DND-41 (cell line): Measurements from ENCODE around the gene MRRF.

Experiments
- ATAC-seq: fragments of 200-7000 bp; cut with Tn5 transposase; 3 replicates; pipeline ENCODE4 v1.9.1; 2021; ENCODE audit warnings: low read depth; ENCODE audit not compliant: insufficient read depth
- DNase-seq: peaks from one replicate; pipeline ENCODE4 v3.0.0-alpha.2; 2020
- H2AFZ ChIP-seq: 2 replicates; pipeline ENCODE4 v1.6.0; 2012; ENCODE audit warnings: low read depth, low read length
- H3K27ac ChIP-seq: 2 replicates; pipeline ENCODE4 v1.5.1; 2012; ENCODE audit warnings: low read length, inconsistent platforms
- H3K27me3 ChIP-seq: fragments of 200-600 bp; sonication (generic); 2 replicates; pipeline ENCODE4 v1.6.0; 2012; ENCODE audit warnings: low read length, mild to moderate bottlenecking, inconsistent platforms; ENCODE audit not compliant: insufficient read depth, poor library complexity
- H3K36me3 ChIP-seq: 2 replicates; pipeline ENCODE4 v1.5.1; 2012; ENCODE audit warnings: low read length, inconsistent platforms; ENCODE audit not compliant: insufficient read depth
- H3K4me1 ChIP-seq: 2 replicates; pipeline ENCODE4 v1.5.1; 2012; ENCODE audit warnings: mild to moderate bottlenecking, low read length; ENCODE audit not compliant: insufficient read depth
- H3K4me2 ChIP-seq: 2 replicates; pipeline ENCODE4 v1.6.0; 2012; ENCODE audit warnings: mild to moderate bottlenecking, moderate library complexity, low read length, inconsistent platforms; ENCODE audit not compliant: insufficient read depth
- H3K4me3 ChIP-seq, 2 experiments: fragments of 200-600 bp in 1 of 2; shearing (Covaris generic) in 1 of 2; 2 replicates each; pipeline ENCODE4 v1.5.1; 2012 to 2016; ENCODE audit warnings: inconsistent platforms in 2 of 2, low read length in 2 of 2, mild to moderate bottlenecking in 2 of 2, low read depth in 1 of 2, moderate library complexity in 1 of 2
- H3K79me2 ChIP-seq: 2 replicates; pipeline ENCODE4 v1.6.0; 2012; ENCODE audit warnings: low read length, inconsistent platforms; ENCODE audit not compliant: insufficient read depth
- H3K9ac ChIP-seq: 2 replicates; pipeline ENCODE4 v1.6.0; 2012; ENCODE audit warnings: low read depth, mild to moderate bottlenecking, inconsistent platforms, low read length, moderate library complexity
- H3K9me3 ChIP-seq: 2 replicates; pipeline ENCODE4 v1.5.1; 2012; ENCODE audit warnings: low read length, moderate library complexity, mild to moderate bottlenecking, inconsistent platforms; ENCODE audit not compliant: insufficient read depth, severe bottlenecking
- H4K20me1 ChIP-seq: 2 replicates; pipeline ENCODE4 v1.6.0; 2012; ENCODE audit warnings: low read length; ENCODE audit not compliant: insufficient read depth
- EZH2 ChIP-seq: IDR thresholded peaks from 3 replicates; pipeline ENCODE4 v1.6.1; 2012; ENCODE audit warnings: borderline replicate concordance, low read depth, mild to moderate bottlenecking, moderate library complexity, low read length, inconsistent platforms; ENCODE audit not compliant: severe bottlenecking
- TF ChIP-seq, protein P1 (sequence below): IDR thresholded peaks from 2 replicates; pipeline ENCODE4 v1.5.1; 2012; ENCODE audit warnings: borderline replicate concordance, low read length, moderate library complexity, mild to moderate bottlenecking; ENCODE audit not compliant: poor library complexity, severe bottlenecking; ENCODE audit errors: extremely low read depth

The MRRF gene

DNA sequence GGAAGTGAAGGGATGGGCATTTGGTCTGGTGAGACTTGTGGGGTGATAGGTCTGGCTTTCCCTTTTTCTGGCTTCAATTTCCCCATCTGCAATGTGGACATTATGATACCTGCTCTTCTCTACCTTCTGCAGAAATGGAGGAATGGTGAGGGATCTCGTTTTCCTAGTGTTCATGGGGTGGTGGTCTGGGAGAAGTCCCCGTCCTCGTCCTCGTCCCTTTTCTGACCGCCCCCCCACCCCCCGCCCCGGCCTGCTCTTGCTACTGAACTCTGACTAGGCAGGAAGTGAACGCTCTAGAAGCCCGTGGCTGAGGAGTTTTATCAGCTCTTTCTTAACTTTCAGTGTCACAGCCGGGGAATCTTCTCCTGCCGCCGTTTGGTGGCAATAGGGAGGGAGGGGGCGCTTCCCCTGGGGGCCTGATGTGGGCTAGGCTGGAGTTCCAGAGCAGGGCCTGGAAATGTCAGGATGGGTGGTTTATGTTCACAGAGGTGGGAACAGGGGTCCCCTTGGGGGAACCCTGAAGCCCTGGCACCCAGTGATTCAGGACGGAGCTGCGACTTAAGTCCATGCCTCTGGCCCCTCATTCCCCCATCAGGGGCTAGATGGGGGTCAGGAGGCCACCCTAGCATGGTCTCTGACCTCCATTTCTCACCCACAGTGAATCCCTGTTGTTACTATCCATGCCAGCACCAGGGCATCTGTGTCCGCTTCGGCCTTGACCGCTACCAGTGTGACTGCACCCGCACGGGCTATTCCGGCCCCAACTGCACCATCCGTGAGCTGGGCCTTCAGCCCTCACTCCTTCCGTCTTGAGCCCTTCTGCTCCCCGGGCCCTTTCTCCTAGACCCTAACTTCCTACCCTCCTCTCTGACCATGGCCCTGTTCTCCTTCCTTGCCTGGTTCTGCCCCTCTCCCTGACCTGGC is 112.8 kb downstream of the MRRF start:
- Histone ChIP-seq H3K27me3 (no peaks in the 10 kb centered on the region), H3K9ac (no peak overlapping the region), H3K36me3 (no peaks in the 10 kb centered on the region), H3K4me1 (no peaks in the 10 kb centered on the region), H3K9me3 (peaks cover 4% of the 10 kb centered on the region), H3K79me2 (no peaks in the 10 kb centered on the region), H3K4me3 (no peak overlapping the region), H3K4me2 (no peak overlapping the region), H2AFZ (no peak overlapping the region), H4K20me1 (no peaks in the 10 kb centered on the region), H3K27ac (no peak overlapping the region)
- no peak for DNase-seq
- no peak for ATAC-seq
- TF ChIP-seq EZH2: no peak
- TF ChIP-seq, protein P1, sequence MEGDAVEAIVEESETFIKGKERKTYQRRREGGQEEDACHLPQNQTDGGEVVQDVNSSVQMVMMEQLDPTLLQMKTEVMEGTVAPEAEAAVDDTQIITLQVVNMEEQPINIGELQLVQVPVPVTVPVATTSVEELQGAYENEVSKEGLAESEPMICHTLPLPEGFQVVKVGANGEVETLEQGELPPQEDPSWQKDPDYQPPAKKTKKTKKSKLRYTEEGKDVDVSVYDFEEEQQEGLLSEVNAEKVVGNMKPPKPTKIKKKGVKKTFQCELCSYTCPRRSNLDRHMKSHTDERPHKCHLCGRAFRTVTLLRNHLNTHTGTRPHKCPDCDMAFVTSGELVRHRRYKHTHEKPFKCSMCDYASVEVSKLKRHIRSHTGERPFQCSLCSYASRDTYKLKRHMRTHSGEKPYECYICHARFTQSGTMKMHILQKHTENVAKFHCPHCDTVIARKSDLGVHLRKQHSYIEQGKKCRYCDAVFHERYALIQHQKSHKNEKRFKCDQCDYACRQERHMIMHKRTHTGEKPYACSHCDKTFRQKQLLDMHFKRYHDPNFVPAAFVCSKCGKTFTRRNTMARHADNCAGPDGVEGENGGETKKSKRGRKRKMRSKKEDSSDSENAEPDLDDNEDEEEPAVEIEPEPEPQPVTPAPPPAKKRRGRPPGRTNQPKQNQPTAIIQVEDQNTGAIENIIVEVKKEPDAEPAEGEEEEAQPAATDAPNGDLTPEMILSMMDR: no peak

- ATAC-seq (no peak), DNase-seq (no peak)
- Histone ChIP-seq H3K9me3 (peaks cover 4% of the 10 kb centered on the region), H3K4me3 (no peak overlapping the region), H3K9ac (no peak overlapping the region), H3K27me3 (no peaks in the 10 kb centered on the region), H2AFZ (no peak overlapping the region), H3K79me2 (no peaks in the 10 kb centered on the region), H3K4me1 (no peaks in the 10 kb centered on the region), H3K36me3 (no peaks in the 10 kb centered on the region), H4K20me1 (no peaks in the 10 kb centered on the region), H3K27ac (no peak overlapping the region), H3K4me2 (no peak overlapping the region)
- TF ChIP-seq, protein P1: no peak
- TF ChIP-seq EZH2: no peak
Observed at GRCh38 chr9:122378236-122378635, 113.6 kb downstream of the MRRF start.

GRCh38 chr9:122379340-122379739 is 114.7 kb downstream of the MRRF start:
- no peak for TF ChIP-seq EZH2
- TF ChIP-seq, protein P1: peak; percentile 55
- no peak overlapping the region for H3K4me3 ChIP-seq
- H3K4me1 ChIP-seq: no peaks in the 10 kb centered on the region
- no peak overlapping the region for H3K27ac ChIP-seq
- H4K20me1 ChIP-seq: no peaks in the 10 kb centered on the region
- no peak overlapping the region for H2AFZ ChIP-seq
- H3K9ac ChIP-seq: no peak overlapping the region
- ATAC-seq (no peak), DNase-seq (no peak)
- no peak overlapping the region for H3K4me2 ChIP-seq
- peaks cover 4% of the 10 kb centered on the region for H3K9me3 ChIP-seq
- H3K79me2 ChIP-seq: no peaks in the 10 kb centered on the region
- no peaks in the 10 kb centered on the region for H3K27me3 ChIP-seq
- H3K36me3 ChIP-seq: no peaks in the 10 kb centered on the region
